ENCODE results near the gene EIPR1. TPM values are rescaled to one million over a fixed set of nuclear protein-coding genes. Genes with fewer than 3 reads are reported as not detected.
"Not testable (repeated sequence)": the region's sequence is repeated elsewhere in the genome, so short reads cannot be mapped to it uniquely, and the experiment has no call there.

Gene EIPR1
- total and polyA plus RNA-seq, 2 donors (not counting 3 experiments of a cell fraction or from before 2014, with no cell fraction given) = 30.8 to 57.3 TPM

- H3K9me1 ChIP-seq (replicated peaks; ENCODE audit: control insufficient read depth, extremely low read depth, insufficient read depth, low read length) = no peaks in the 10 kb centered on the region
- no peak overlapping the region for H2AFZ ChIP-seq (ENCODE audit: low read depth, low read length)
- dilution Hi-C loops (cut with MboI; ENCODE audit: extremely low pct_ligation_motif_present, low sequenced_read_pairs) (no loop called here), intact Hi-C loops (cut with micrococcal nuclease) (no loop called here)
- H4K20me1 ChIP-seq (replicated peaks; ENCODE audit: control insufficient read depth, extremely low read depth, insufficient read depth, low read length) = no peaks in the 10 kb centered on the region
- TF ChIP-seq FOS (IDR thresholded peaks at IDR 0.05; ENCODE audit: borderline replicate concordance, insufficient read depth, low read length) (no peak), MYC (IDR thresholded peaks at IDR 0.05; ENCODE audit: low read depth, low read length) (no peak), EZH2 (IDR thresholded peaks at IDR 0.05; ENCODE audit: borderline replicate concordance, low read depth, low read length, severe bottlenecking) (no peak), POLR2A (IDR thresholded peaks at IDR 0.05; ENCODE audit: low read depth, low read length) (no peak), MAX (IDR thresholded peaks at IDR 0.05; ENCODE audit: insufficient read depth, insufficient read length) (no peak), GATA2 (IDR thresholded peaks at IDR 0.05; ENCODE audit: insufficient read depth, insufficient read length, low read depth, low read length) (no peak), JUN (IDR thresholded peaks at IDR 0.05; ENCODE audit: borderline replicate concordance, insufficient read depth, insufficient read length, low read depth) (no peak), CTCF (IDR thresholded peaks at IDR 0.05; ENCODE audit: extremely low read depth in 1 of 2, insufficient read depth in 1 of 2, low read depth in 1 of 2, low read length in 2 of 2) (no peak), POLR2AphosphoS5 (IDR thresholded peaks at IDR 0.05; ENCODE audit: insufficient read depth, low read depth, low read length) (no peak)
- DNase-seq (ENCODE audit: low read depth, low spot score) (no peak), FAIRE-seq (no peak)
- no peaks in the 10 kb centered on the region for H3K79me2 ChIP-seq (ENCODE audit: control insufficient read depth, insufficient read depth, low read length)
- POLR2A ChIA-PET = no interaction called here
- no peak overlapping the region for H3K27ac ChIP-seq (ENCODE audit: insufficient read depth, low read depth, low read length)
- no peak overlapping the region for H3K9ac ChIP-seq (replicated peaks; ENCODE audit: extremely low read depth, insufficient read depth, low read length)
- CTCF ChIA-PET = no interaction called here
- H3K27me3 ChIP-seq (ENCODE audit: control insufficient read depth in 2 of 2, insufficient read depth in 2 of 2, low read length in 2 of 2) = no peaks in the 10 kb centered on the region
- H3K9me3 ChIP-seq (replicated peaks; ENCODE audit: control insufficient read depth, insufficient read depth, low read length) = no peaks in the 10 kb centered on the region
- no peaks in the 10 kb centered on the region for H3K4me1 ChIP-seq (ENCODE audit: control insufficient read depth, extremely low read depth, insufficient read depth, low read length)
- BruUV-seq (replicated peaks) = no TSS peak
- no peaks in the 10 kb centered on the region for H3K36me3 ChIP-seq (ENCODE audit: control insufficient read depth in 2 of 2, extremely low read depth in 1 of 2, insufficient read depth in 2 of 2, low read length in 2 of 2)
- H3K4me2 ChIP-seq (ENCODE audit: insufficient read depth, low read length) = no peak overlapping the region
- no peak overlapping the region for H3K4me3 ChIP-seq (replicated peaks in 1 of 3; ENCODE audit: insufficient read depth in 1 of 3, low read depth in 1 of 3, low read length in 3 of 3)
Measured at GRCh38 chr2:3199627-3200345, 177.8 kb downstream of the EIPR1 start.

- H3K4me1 ChIP-seq (ENCODE audit: control insufficient read depth, extremely low read depth, insufficient read depth, low read length); H3K4me2 ChIP-seq (ENCODE audit: insufficient read depth, low read length); H3K9me3 ChIP-seq (replicated peaks; ENCODE audit: control insufficient read depth, insufficient read depth, low read length); intact Hi-C loops (cut with micrococcal nuclease); H3K4me3 ChIP-seq (replicated peaks in 1 of 3; ENCODE audit: insufficient read depth in 1 of 3, low read depth in 1 of 3, low read length in 3 of 3); H2AFZ ChIP-seq (ENCODE audit: low read depth, low read length); H3K36me3 ChIP-seq (ENCODE audit: control insufficient read depth in 2 of 2, extremely low read depth in 1 of 2, insufficient read depth in 2 of 2, low read length in 2 of 2); FAIRE-seq; H4K20me1 ChIP-seq (replicated peaks; ENCODE audit: control insufficient read depth, extremely low read depth, insufficient read depth, low read length); CTCF ChIA-PET; H3K27me3 ChIP-seq (ENCODE audit: control insufficient read depth in 2 of 2, insufficient read depth in 2 of 2, low read length in 2 of 2); H3K9ac ChIP-seq (replicated peaks; ENCODE audit: extremely low read depth, insufficient read depth, low read length); POLR2A ChIA-PET; DNase-seq (ENCODE audit: low read depth, low spot score); H3K27ac ChIP-seq (ENCODE audit: insufficient read depth, low read depth, low read length); BruUV-seq (replicated peaks); dilution Hi-C loops (cut with MboI; ENCODE audit: extremely low pct_ligation_motif_present, low sequenced_read_pairs); H3K79me2 ChIP-seq (ENCODE audit: control insufficient read depth, insufficient read depth, low read length); H3K9me1 ChIP-seq (replicated peaks; ENCODE audit: control insufficient read depth, extremely low read depth, insufficient read depth, low read length): not testable (repeated sequence)
Measured at GRCh38 chr2:3198671-3199192, 178.9 kb downstream of the EIPR1 start.
